Stimulated activated naive CD4-positive, alpha-beta T cell (primary cell): ENCODE measurements around the gene ATP6AP2.
"Not testable (repeated sequence)": the region's sequence is repeated elsewhere in the genome, so short reads cannot be mapped to it uniquely, and the experiment has no call there.

Experiments
- DNase-seq, 6 experiments: peaks; one replicate each; lab custom pipeline; 2025; lab: John Stamatoyannopoulos, UW

The ATP6AP2 gene

DNA sequence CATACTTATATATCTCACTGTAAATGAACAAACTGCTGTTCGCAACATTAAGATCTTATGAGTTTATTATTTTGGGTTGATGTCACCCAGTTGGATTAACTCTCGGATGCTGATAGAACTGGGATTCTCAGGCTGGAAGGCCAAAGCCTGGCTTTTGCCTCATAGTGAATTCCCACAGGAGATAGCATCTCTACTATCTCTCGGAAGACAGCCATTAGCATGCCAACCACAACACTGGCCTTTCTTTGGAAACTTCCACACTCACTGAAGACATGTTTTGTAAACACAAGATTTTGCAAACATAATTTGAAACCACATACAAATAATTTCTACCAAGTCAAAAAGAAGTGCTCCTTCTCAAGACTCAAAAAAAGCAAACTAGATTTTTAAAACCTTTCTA, 4.5 kb upstream of the ATP6AP2 start:
- DNase-seq: no peak

- no peak for DNase-seq
Measured at GRCh38 chrX:40578039-40578695, 2.6 kb upstream of the ATP6AP2 start.

GRCh38 chrX:40579141-40579540, 1.6 kb upstream of the ATP6AP2 start:
- no peak for DNase-seq

DNA sequence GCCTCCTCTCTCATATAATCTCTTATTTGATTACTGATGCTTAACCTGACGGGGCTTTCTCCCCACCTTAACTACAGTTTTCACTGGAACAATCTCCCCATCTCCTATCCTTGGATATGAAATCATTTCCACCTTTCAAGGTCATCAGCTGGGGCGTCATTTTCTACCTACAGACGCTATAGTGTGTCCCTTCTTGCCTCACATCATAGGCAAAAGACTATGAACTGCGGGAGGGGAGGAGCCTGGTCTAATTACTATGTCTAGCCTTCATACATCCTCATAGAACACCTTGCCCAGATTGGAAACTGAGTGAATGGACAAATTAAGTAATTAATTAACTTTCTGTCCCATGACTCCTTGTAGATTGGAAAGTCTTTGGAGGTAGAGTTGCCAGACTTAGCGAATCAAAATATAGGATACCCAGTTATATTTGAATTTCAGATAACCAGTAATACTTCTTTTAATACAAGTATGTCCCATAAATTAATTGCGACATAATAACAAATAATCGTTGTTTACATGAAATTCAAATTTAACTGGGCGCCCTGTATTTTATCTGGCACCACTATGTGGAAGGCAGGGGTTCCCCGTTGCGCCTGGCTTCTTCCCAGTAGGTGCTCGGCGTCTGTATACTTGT, 752 bp upstream of the ATP6AP2 start:
- peak in 1 of 6 experiments; percentile 12 for DNase-seq

DNA sequence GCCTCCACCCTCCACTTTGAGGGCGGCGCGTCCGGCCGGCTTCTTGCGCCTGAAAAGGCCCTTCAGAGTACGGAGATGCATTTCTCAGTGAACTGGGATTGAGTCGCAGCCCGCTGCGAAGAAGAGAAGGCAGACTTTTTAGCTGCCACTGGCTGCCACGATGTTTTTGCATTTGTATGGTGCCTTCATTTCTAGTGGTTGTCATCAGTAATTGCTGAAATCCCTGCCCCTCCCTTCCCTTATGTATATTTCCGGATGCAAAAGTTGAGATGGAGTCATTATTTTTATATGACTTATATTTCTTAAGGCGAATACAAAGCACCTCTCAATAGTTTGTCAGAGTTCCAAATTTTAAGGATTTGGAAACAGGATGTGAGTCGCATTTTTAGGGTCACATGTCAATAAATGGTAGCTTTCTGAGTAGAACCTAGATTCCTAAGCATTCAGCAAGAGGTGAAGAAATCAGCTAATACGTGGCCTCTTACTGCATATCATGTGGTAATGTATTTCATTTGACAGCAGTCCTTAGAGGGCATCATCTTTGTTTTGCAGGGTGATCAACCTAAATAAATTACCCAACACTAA, 658 bp downstream of the ATP6AP2 start:
- DNase-seq: peak in 3 of 6 experiments; percentile 23 to 48 (median 29)

- DNase-seq: not testable (repeated sequence)
Measured at GRCh38 chrX:40582178-40582577, 1.4 kb downstream of the ATP6AP2 start.

DNA sequence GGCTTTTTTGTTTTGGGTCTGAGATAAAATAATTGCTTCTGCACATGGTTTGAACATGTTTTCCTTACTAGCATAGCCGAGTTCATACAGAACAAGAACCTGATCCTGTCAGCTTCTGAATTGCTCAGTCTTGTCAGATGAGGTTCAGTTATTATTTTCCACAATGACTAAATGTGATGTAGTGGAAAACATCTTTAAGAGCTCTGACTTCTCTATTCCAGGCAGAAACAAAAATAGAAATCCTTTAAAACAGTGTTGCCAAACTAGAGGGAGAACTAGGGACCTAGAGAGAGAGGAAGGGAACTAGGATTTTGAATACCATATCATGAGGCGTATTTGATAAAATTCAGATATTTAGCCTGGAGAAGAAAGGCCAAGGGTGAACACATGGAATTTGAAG, 2.0 kb downstream of the ATP6AP2 start:
- no peak for DNase-seq

DNA sequence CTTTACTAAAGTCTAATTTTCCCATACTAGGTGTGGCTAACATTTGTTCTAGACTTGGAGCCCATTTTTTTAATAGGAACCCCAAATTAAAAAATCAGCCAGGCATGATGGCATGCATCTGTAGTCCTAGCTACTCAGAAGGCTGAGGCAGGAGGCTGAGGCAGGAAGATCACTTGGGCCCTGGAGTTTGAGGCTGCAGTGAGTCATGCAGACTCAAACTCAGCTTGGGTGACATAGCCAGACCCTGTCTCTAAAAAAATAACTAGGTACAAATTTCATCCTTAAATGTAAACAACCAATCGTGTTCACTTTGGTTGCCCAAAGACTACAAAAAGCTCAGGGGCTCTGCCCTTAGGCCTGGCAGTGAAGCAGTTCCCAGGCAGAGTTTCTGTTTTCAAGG, 6.9 kb downstream of the ATP6AP2 start:
- DNase-seq: peak in 2 of 6 experiments; percentile 3 to 11

DNA sequence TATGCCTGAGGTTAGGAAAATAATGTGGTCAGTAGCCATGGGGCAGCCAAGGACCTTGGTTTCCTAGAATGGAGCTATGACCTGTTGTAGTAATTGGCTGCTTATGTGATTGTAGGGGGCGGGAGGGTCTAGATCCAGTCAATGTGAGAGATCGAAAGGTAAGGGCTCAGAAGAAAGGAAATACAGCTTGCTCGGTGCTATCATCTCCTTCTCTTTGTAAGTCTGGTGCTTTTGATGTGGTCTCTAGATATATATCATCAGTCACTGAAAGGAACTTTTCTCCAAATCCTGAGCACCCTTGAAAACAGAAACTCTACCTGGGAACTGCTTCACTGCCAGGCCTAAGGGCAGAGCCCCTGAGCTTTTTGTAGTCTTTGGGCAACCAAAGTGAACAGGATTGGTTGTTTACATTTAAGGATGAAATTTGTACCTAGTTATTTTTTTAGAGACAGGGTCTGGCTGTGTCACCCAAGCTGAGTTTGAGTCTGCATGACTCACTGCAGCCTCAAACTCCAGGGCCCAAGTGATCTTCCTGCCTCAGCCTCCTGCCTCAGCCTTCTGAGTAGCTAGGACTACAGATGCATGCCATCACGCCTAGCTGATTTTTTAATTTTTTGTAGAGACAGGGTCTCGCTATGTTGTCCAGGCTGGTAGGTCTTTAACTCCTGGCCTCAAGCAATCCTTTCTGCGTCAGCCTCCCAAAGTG, 9.0 kb downstream of the ATP6AP2 start:
- DNase-seq: peak in 3 of 6 experiments; percentile 48 to 61 (median 56)

GRCh38 chrX:40603446-40603845, 22.7 kb downstream of the ATP6AP2 start:
- no peak for DNase-seq

GRCh38 chrX:40607381-40607780, 26.6 kb downstream of the ATP6AP2 start:
- no peak for DNase-seq

- no peak for DNase-seq
Measured at GRCh38 chrX:40612511-40612910, 31.7 kb downstream of the ATP6AP2 start.

DNA sequence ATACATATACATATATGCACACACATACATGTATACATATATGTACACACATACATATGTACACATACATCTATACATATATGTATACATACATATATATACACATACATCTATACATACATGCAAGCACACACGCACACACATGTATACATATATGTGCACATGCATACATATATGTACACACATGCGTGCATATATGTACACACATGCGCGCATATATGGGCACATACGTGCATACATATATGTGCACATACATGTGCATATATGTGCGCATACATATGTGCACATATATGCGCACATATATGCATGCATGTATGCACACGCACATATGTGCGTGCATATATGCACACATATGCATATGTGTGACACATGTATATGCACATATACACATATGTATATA, 35.2 kb downstream of the ATP6AP2 start:
- no peak for DNase-seq

DNA sequence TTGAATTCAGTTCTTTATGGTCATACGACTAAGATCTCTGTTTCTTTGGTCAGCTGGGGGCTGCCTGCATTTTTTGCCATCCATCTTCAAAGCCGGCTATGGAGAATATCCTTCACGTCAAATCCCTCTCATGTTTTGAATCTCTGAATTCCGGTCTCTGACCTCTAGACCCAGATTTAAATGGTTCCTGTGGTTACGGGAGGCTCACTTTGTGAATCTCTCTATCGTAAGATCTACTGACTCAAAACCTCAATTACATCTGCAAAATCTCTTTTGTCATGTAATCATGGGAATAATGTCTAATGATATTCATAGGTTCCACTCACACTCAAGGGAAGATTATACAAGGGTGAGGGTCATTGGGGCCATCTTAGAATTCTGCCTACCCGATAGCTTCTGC, 36.8 kb downstream of the ATP6AP2 start:
- DNase-seq: no peak

DNA sequence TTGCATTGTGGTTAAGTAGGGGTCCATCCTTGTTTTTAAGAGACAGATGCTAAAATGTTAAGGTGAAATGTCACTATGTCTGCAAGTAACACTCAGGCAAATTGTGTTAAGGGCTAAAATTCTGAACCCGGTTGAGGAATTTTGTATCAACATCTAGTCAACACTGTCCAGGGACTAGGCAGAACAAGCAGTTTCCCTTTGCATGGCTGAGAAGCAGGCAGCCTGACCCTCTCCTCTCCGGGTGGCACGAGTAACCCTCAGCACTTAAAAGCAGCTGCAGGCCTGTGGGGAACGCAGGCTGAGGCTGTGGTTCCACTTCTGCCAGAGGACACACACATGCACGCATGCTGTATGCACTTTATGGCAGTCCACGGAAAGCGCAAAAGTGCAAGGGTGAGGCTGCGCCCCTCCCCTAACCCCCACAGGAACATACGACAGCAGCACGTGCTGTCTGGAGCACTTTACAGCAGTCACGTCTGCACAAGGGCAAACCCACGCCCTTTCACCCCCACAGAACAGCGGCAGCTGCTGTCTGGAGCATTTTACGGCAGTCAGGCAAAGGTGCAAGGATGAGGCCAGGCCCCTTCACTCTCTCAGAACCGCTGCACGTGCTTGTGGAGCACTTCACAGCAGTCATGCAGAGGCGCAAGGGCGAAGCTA, 41.8 kb downstream of the ATP6AP2 start:
- no peak for DNase-seq

DNA sequence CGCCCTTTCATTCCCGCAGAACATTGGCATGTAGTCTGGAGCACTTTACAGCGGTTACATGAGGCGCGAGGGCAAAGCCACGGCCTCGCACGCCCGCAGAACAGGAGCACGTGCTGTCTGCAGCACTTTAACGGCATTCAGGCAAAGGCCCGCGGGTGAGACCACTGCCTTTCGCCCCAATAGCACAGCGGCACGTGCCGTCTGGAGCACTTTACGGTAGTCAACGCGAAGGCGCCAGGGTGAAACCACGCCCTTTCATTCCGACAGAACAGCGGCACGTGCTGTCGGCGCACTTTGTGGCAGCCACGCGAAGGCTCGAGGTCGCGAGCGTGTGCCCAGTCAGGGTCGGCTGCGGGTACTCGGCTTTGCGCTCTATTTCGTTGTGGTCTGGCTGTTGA, 42.4 kb downstream of the ATP6AP2 start, which contains the start of gene MPC1L:
Gene MPC1L (plus strand): TSS at position 290 of the 398 bp plus-strand sequence. CDS start 138 bp downstream, outside the sequence.
- no peak for DNase-seq

DNA sequence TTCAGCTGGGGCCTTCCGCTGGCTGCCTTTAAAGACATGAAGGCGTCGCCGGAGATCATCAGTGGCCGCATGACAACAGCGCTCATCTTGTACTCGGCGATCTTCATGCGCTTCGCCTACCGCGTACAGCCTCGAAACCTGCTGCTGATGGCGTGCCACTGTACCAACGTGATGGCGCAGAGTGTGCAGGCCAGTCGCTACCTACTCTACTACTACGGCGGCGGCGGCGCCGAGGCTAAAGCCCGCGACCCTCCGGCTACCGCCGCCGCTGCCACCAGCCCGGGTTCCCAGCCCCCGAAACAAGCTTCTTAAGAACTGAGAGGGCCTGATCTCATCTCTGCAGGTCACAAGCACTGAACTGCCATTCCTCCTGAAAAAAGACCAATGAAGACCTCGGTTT, 42.9 kb downstream of the ATP6AP2 start:
- no peak for DNase-seq

DNA sequence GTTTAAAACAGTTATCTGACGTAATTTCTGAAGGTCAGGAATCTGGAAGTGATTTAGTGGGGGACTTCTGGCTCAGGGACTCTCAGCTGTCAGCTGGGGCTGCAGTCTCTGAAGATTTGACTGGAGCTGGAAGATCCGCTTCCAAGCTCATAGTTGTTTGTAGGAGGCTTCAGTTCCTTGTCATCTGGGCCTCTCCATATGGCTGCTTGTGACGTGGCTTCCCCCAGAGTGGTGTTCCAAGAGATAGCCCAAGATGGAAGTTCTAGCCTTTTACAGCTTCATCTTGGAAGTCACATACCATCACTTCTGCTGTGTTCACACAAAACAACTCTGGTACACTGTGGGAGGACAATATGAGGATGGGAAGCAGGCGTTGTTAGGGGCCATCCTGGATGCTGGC, 44.5 kb downstream of the ATP6AP2 start:
- DNase-seq: no peak

GRCh38 chrX:40628506-40628905, 47.7 kb downstream of the ATP6AP2 start:
- DNase-seq: no peak

GRCh38 chrX:40632199-40632598, 51.4 kb downstream of the ATP6AP2 start:
- DNase-seq: no peak

- no peak for DNase-seq
Measured at GRCh38 chrX:40637687-40638086, 56.9 kb downstream of the ATP6AP2 start.

- no peak for DNase-seq
Measured at GRCh38 chrX:40644176-40644575, 63.4 kb downstream of the ATP6AP2 start.
